ENCODE data around the gene MORN5.

- TF ChIP-seq GATA3 (IDR thresholded peaks at IDR 0.05; ENCODE audit: low read depth, low read length) (no peak), GATA2 (IDR thresholded peaks at IDR 0.05; ENCODE audit: low read depth, low read length) (no peak)
Measured at GRCh38 chr9:122144836-122145591, 14.7 kb upstream of the MORN5 start.

Measured in SH-SY5Y (cell line).